PFSK-1 (cell line): Measurements from ENCODE around the gene RETREG2.

Experiments used
- FOXP2 ChIP-seq: optimal IDR thresholded peaks from 2 replicates; pipeline ENCODE3; 2011; ENCODE audit warnings: borderline replicate concordance, control low read depth, inconsistent platforms; ENCODE audit not compliant: insufficient read depth; ENCODE audit errors: extremely low read length, extremely low read depth
- POLR2AphosphoS5 ChIP-seq: IDR thresholded peaks from 2 replicates; pipeline ENCODE4 v1.6.1; 2012; ENCODE audit warnings: low read depth, mild to moderate bottlenecking, control low read depth, low read length, moderate library complexity
- REST ChIP-seq, 2 experiments: IDR thresholded peaks; 2 replicates each; pipeline versions ENCODE4 v1.6.1 to v1.8.0; 2011 to 2012; ENCODE audit warnings: low read depth in 2 of 2, low read length in 2 of 2, control low read depth in 1 of 2, inconsistent platforms in 1 of 2, mild to moderate bottlenecking in 1 of 2, moderate library complexity in 1 of 2; ENCODE audit not compliant: insufficient read depth in 1 of 2
- SIN3A ChIP-seq: IDR thresholded peaks from 2 replicates; pipeline ENCODE4 v1.6.1; 2012; ENCODE audit warnings: mild to moderate bottlenecking, low read length, moderate library complexity, borderline replicate concordance; ENCODE audit not compliant: insufficient read depth
- TAF1 ChIP-seq: IDR thresholded peaks from 2 replicates; pipeline ENCODE4 v1.6.1; 2012; ENCODE audit warnings: low read length, control low read depth, borderline replicate concordance; ENCODE audit not compliant: insufficient read depth

Gene RETREG2

GRCh38 chr2:219175486-219175885 is 2.6 kb upstream of the RETREG2 start:
- TF ChIP-seq POLR2AphosphoS5 (no peak), FOXP2 (no peak), TAF1 (no peak), SIN3A (no peak), REST (IDR thresholded peaks at IDR 0.05; ENCODE audit: insufficient read depth in 1 of 2, low read depth in 2 of 2, low read length in 2 of 2) (no peak)

- TF ChIP-seq REST (IDR thresholded peaks at IDR 0.05; ENCODE audit: insufficient read depth in 1 of 2, low read depth in 2 of 2, low read length in 2 of 2) (no peak), SIN3A (no peak), POLR2AphosphoS5 (no peak), FOXP2 (no peak), TAF1 (no peak)
Measured at GRCh38 chr2:219175928-219176817, 1.9 kb upstream of the RETREG2 start.

GRCh38 chr2:219176818-219177551 is 1.1 kb upstream of the RETREG2 start, which contains the start of gene CNPPD1:
CNPPD1 (minus strand) TSS chr2:219176925; CDS start chr2:219176828, 97 bp downstream.
- TF ChIP-seq TAF1, result no peak
- no peak for TF ChIP-seq REST (IDR thresholded peaks at IDR 0.05; ENCODE audit: insufficient read depth in 1 of 2, low read depth in 2 of 2, low read length in 2 of 2)
- peak; percentile 66; the same call in 1 of the 2 replicates for TF ChIP-seq POLR2AphosphoS5
- TF ChIP-seq FOXP2, result peak; percentile 73

- TF ChIP-seq POLR2AphosphoS5 (no peak), FOXP2 (no peak), SIN3A (no peak), REST (IDR thresholded peaks at IDR 0.05; ENCODE audit: insufficient read depth in 1 of 2, low read depth in 2 of 2, low read length in 2 of 2) (no peak), TAF1 (no peak)
Measured at GRCh38 chr2:219178377-219179175, 501 bp downstream of the RETREG2 start.
